GM23338 (cell line): ENCODE results near the gene NARS2. TPM values are rescaled to one million over a fixed set of nuclear protein-coding genes. Genes with fewer than 3 reads are reported as not detected.

ENCODE experiments used
- ATAC-seq: fragments of 200-7000 bp; cut with Tn5 transposase; 3 replicates; pipeline ENCODE4 v1.9.1; 2020
- DNase-seq: peaks from one replicate; pipeline ENCODE4 v3.0.0-alpha.2; 2015; ENCODE audit warnings: low spot score
- H2AFZ ChIP-seq: fragments of 200-600 bp; sonication (generic); 2 replicates; pipeline ENCODE4 v1.8.0; 2016; ENCODE audit warnings: antibody characterized with exemption, mild to moderate bottlenecking, moderate library complexity
- H3F3A ChIP-seq: fragments of 200-600 bp; sonication (generic); replicated peaks from 2 replicates; pipeline ENCODE4 v1.8.0; 2017; ENCODE audit warnings: antibody characterized with exemption, mixed run types, low read depth
- H3K27ac ChIP-seq: fragments of 200-600 bp; sonication (generic); 2 replicates; pipeline ENCODE4 v1.6.1; 2016; ENCODE audit warnings: low read depth
- H3K27me3 ChIP-seq: fragments of 200-600 bp; sonication (generic); 2 replicates; pipeline ENCODE4 v1.8.0; 2016; ENCODE audit warnings: mild to moderate bottlenecking, mixed run types, moderate library complexity; ENCODE audit not compliant: insufficient read depth
- H3K36me3 ChIP-seq: fragments of 200-600 bp; sonication (generic); 2 replicates; pipeline ENCODE4 v1.8.0; 2016; ENCODE audit warnings: mild to moderate bottlenecking; ENCODE audit not compliant: insufficient read depth
- H3K4me1 ChIP-seq: fragments of 200-600 bp; sonication (generic); 2 replicates; pipeline ENCODE4 v1.8.0; 2016; ENCODE audit warnings: mild to moderate bottlenecking, moderate library complexity; ENCODE audit not compliant: insufficient read depth
- H3K4me2 ChIP-seq: fragments of 200-600 bp; sonication (generic); 2 replicates; pipeline ENCODE4 v1.7.1; 2017; ENCODE audit warnings: mixed run types
- H3K4me3 ChIP-seq: fragments of 200-600 bp; sonication (generic); 2 replicates; pipeline ENCODE4 v1.6.1; 2016; ENCODE audit warnings: mixed run types
- H3K79me2 ChIP-seq: fragments of 200-600 bp; sonication (generic); replicated peaks from 2 replicates; pipeline ENCODE4 v1.8.0; 2017; ENCODE audit warnings: mild to moderate bottlenecking; ENCODE audit not compliant: insufficient read depth
- H3K9me2 ChIP-seq: fragments of 200-600 bp; sonication (generic); 2 replicates; pipeline ENCODE4 v1.8.0; 2017; ENCODE audit not compliant: insufficient read depth
- H4K20me1 ChIP-seq: fragments of 200-600 bp; sonication (generic); replicated peaks from 2 replicates; pipeline ENCODE4 v1.8.0; 2017; ENCODE audit warnings: mild to moderate bottlenecking; ENCODE audit not compliant: insufficient read depth
- H3K27ac Mint-ChIP-seq: 2 replicates; pipeline ENCODE4 v1.8.0; 2020; ENCODE audit warnings: inconsistent platforms, mild to moderate bottlenecking, moderate library complexity, mixed read lengths
- H3K27me3 Mint-ChIP-seq: 3 replicates; pipeline ENCODE4 v1.8.0; 2022; ENCODE audit warnings: low read depth, mild to moderate bottlenecking, moderate library complexity, mixed read lengths, inconsistent platforms; ENCODE audit not compliant: insufficient read depth, poor library complexity
- H3K36me3 Mint-ChIP-seq: 3 replicates; pipeline ENCODE4 v1.8.0; 2021; ENCODE audit warnings: low read depth, mild to moderate bottlenecking, inconsistent platforms, moderate library complexity, mixed read lengths
- H3K4me1 Mint-ChIP-seq: 3 replicates; pipeline ENCODE4 v1.8.0; 2020; ENCODE audit warnings: mild to moderate bottlenecking, inconsistent platforms, mixed read lengths
- H3K4me3 Mint-ChIP-seq: 3 replicates; pipeline ENCODE4 v1.8.0; 2021; ENCODE audit warnings: moderate library complexity, mild to moderate bottlenecking, inconsistent platforms, mixed read lengths
- H3K9me3 Mint-ChIP-seq: 3 replicates; pipeline ENCODE4 v1.8.0; 2020; ENCODE audit warnings: moderate library complexity, mild to moderate bottlenecking, inconsistent platforms, mixed read lengths
- CREB1 ChIP-seq: fragments of 250-450 bp; sonication (Bioruptor Pico); IDR thresholded peaks from 2 replicates; pipeline ENCODE4 v1.5.0; 2020; ENCODE audit warnings: low read depth, mild to moderate bottlenecking, moderate library complexity
- EZH2 ChIP-seq: fragments of 200-600 bp; sonication (generic); IDR thresholded peaks from one replicate; pipeline ENCODE4 v1.8.0; 2017; ENCODE audit warnings: antibody characterized with exemption, mild to moderate bottlenecking, low read depth; ENCODE audit not compliant: unreplicated experiment
- EZH2phosphoT487 ChIP-seq: fragments of 200-600 bp; sonication (generic); IDR thresholded peaks from one replicate; pipeline ENCODE4 v1.8.1; 2018; ENCODE audit warnings: antibody characterized with exemption; ENCODE audit not compliant: unreplicated experiment
- JUNB ChIP-seq: IDR thresholded peaks from one replicate; pipeline ENCODE4 v1.6.1; 2016; ENCODE audit warnings: antibody characterized with exemption; ENCODE audit not compliant: unreplicated experiment
- NANOG ChIP-seq: IDR thresholded peaks from 2 replicates; pipeline ENCODE4 v1.6.1; 2016; ENCODE audit warnings: antibody characterized with exemption, borderline replicate concordance
- POLR2AphosphoS5 ChIP-seq: IDR thresholded peaks from 2 replicates; pipeline ENCODE4 v1.6.1; 2016; ENCODE audit warnings: antibody characterized with exemption, low read depth
- STAT1 ChIP-seq: IDR thresholded peaks from one replicate; pipeline ENCODE4 v1.6.1; 2016; ENCODE audit warnings: antibody characterized with exemption; ENCODE audit not compliant: unreplicated experiment
- ZNF114 ChIP-seq: fragments of 250-450 bp; sonication (Bioruptor Pico); IDR thresholded peaks from 2 replicates; pipeline ENCODE4 v1.5.0; 2020; ENCODE audit warnings: mild to moderate bottlenecking, moderate library complexity
- ZNF331 ChIP-seq: fragments of 250-450 bp; sonication (Bioruptor Pico); IDR thresholded peaks from 2 replicates; pipeline ENCODE4 v1.5.0; 2020; ENCODE audit warnings: low read depth, mild to moderate bottlenecking, moderate library complexity
- ZNF462 ChIP-seq: fragments of 250-450 bp; sonication (Bioruptor Pico); IDR thresholded peaks from 2 replicates; pipeline ENCODE4 v1.5.0; 2020; ENCODE audit warnings: mild to moderate bottlenecking, moderate library complexity
- polyA plus RNA-seq: library from polyadenylated mRNA; unstranded; fragments of >200 nt; fragmentation: Nextera tagmentation; extraction: Ambion mirVana; gene quantifications from 2 replicates; pipeline ENCODE4 v1.2.1, GENCODE V29; 2016
- total RNA-seq: library from RNA; depleted of rRNA; stranded (reverse); fragments of >200 nt; shearing (Covaris generic); gene quantifications from 2 replicates; pipeline ENCODE4 v1.2.3, GENCODE V29; 2014
- TF ChIP-seq, protein P1 (sequence below): IDR thresholded peaks from 2 replicates; pipeline ENCODE4 v1.6.1; 2016; ENCODE audit warnings: antibody characterized with exemption
- TF ChIP-seq, protein P2 (sequence below), 2 experiments: fragments of 200-600 bp in 1 of 2; sonication (generic) in 1 of 2; conservative IDR thresholded peaks; 2 replicates each; pipeline versions ENCODE4 v1.5.1 to v1.6.1; 2016 to 2017; ENCODE audit warnings: antibody characterized with exemption in 2 of 2, low read depth in 2 of 2, mild to moderate bottlenecking in 2 of 2, moderate library complexity in 1 of 2

Gene NARS2
- total and polyA plus RNA-seq, 2 experiments from 2014 or later: 45.7 to 62.0 TPM

DNA sequence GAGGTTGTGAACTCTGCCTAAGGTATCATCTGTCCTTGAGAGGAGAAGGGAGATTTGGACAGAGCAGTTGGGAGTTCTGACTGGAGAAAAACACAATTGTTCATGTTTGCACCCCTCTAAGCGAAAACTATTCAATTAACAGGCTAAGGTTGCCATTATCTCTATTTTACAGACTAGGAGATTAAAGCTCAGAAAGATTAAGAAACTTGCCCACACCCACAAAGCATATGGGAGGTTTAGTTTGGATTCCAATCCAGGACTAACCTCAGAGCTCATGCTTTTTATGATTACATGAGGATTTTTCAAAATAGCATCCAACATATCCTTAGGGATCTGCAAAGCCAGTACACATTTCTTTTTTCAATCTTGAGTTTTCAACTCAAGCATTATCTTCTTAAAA lies 179.1 kb downstream of the NARS2 start:
- H3K27me3 Mint-ChIP-seq: peaks cover 9% of the 10 kb centered on the region
- no peak for TF ChIP-seq NANOG
- TF ChIP-seq STAT1: no peak
- TF ChIP-seq, protein P1, sequence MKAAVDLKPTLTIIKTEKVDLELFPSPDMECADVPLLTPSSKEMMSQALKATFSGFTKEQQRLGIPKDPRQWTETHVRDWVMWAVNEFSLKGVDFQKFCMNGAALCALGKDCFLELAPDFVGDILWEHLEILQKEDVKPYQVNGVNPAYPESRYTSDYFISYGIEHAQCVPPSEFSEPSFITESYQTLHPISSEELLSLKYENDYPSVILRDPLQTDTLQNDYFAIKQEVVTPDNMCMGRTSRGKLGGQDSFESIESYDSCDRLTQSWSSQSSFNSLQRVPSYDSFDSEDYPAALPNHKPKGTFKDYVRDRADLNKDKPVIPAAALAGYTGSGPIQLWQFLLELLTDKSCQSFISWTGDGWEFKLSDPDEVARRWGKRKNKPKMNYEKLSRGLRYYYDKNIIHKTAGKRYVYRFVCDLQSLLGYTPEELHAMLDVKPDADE: no peak
- TF ChIP-seq, protein P2, sequence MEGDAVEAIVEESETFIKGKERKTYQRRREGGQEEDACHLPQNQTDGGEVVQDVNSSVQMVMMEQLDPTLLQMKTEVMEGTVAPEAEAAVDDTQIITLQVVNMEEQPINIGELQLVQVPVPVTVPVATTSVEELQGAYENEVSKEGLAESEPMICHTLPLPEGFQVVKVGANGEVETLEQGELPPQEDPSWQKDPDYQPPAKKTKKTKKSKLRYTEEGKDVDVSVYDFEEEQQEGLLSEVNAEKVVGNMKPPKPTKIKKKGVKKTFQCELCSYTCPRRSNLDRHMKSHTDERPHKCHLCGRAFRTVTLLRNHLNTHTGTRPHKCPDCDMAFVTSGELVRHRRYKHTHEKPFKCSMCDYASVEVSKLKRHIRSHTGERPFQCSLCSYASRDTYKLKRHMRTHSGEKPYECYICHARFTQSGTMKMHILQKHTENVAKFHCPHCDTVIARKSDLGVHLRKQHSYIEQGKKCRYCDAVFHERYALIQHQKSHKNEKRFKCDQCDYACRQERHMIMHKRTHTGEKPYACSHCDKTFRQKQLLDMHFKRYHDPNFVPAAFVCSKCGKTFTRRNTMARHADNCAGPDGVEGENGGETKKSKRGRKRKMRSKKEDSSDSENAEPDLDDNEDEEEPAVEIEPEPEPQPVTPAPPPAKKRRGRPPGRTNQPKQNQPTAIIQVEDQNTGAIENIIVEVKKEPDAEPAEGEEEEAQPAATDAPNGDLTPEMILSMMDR (conservative IDR thresholded peaks at IDR 0.05; ENCODE audit: low read depth in 2 of 2): no peak
- no peak for TF ChIP-seq ZNF331 (CRISPR knock-in tag)
- Histone ChIP-seq H3K4me3 (no peak overlapping the region), H3F3A (no peaks in the 10 kb centered on the region), H3K4me1 (peaks cover 13% of the 10 kb centered on the region; the same call in 1 of the 2 replicates), H3K27me3 (peaks cover 23% of the 10 kb centered on the region; the same call in 1 of the 2 replicates), H3K9me2 (no peaks in the 10 kb centered on the region), H2AFZ (no peak overlapping the region), H3K4me2 (no peak overlapping the region), H4K20me1 (no peaks in the 10 kb centered on the region; the same call in 1 of the 2 replicates), H3K36me3 (no peaks in the 10 kb centered on the region), H3K79me2 (no peaks in the 10 kb centered on the region), H3K27ac (no peak overlapping the region)
- peaks cover 19% of the 10 kb centered on the region for H3K4me1 Mint-ChIP-seq
- no peak for ATAC-seq
- H3K36me3 Mint-ChIP-seq: no peaks in the 10 kb centered on the region
- no peaks in the 10 kb centered on the region for H3K9me3 Mint-ChIP-seq
- no peak overlapping the region for H3K4me3 Mint-ChIP-seq
- H3K27ac Mint-ChIP-seq: no peak overlapping the region
- no peak for DNase-seq

GRCh38 chr11:78392854-78393253 lies 181.8 kb downstream of the NARS2 start:
- Mint-ChIP-seq H3K36me3 (no peaks in the 10 kb centered on the region), H3K9me3 (no peaks in the 10 kb centered on the region), H3K27ac (no peak overlapping the region), H3K4me3 (no peak overlapping the region), H3K27me3 (peaks cover 3% of the 10 kb centered on the region), H3K4me1 (peaks cover 3% of the 10 kb centered on the region; the same call in 1 of the 3 replicates)
- H4K20me1 ChIP-seq: no peaks in the 10 kb centered on the region; the same call in 1 of the 2 replicates
- ATAC-seq (no peak), DNase-seq (no peak)
- no peaks in the 10 kb centered on the region for H3K4me1 ChIP-seq
- no peak overlapping the region for H2AFZ ChIP-seq
- no peaks in the 10 kb centered on the region for H3F3A ChIP-seq
- H3K27ac ChIP-seq: no peak overlapping the region
- H3K79me2 ChIP-seq: no peaks in the 10 kb centered on the region
- no peaks in the 10 kb centered on the region for H3K9me2 ChIP-seq
- H3K4me3 ChIP-seq: no peak overlapping the region
- H3K36me3 ChIP-seq: no peaks in the 10 kb centered on the region
- no peak overlapping the region for H3K4me2 ChIP-seq
- H3K27me3 ChIP-seq: 0 out of 2 replicates have a peak, but pooled peaks cover 3% of the 10 kb centered on the region
- no peak for TF ChIP-seq ZNF114
- no peak for TF ChIP-seq EZH2phosphoT487
- no peak for TF ChIP-seq JUNB
- no peak for TF ChIP-seq ZNF331 (CRISPR knock-in tag)
- TF ChIP-seq ZNF462 (CRISPR knock-in tag): no peak
- TF ChIP-seq EZH2: no peak
- TF ChIP-seq POLR2AphosphoS5: no peak
- TF ChIP-seq CREB1 (CRISPR knock-in tag): no peak
- TF ChIP-seq STAT1: no peak
